ENCODE results near the gene KRT34. TPM values are rescaled to one million over a fixed set of nuclear protein-coding genes. Genes with fewer than 3 reads are reported as not detected.

The KRT34 gene
- total RNA-seq, 1 donor from 2014 or later: 0.74 TPM

DNA sequence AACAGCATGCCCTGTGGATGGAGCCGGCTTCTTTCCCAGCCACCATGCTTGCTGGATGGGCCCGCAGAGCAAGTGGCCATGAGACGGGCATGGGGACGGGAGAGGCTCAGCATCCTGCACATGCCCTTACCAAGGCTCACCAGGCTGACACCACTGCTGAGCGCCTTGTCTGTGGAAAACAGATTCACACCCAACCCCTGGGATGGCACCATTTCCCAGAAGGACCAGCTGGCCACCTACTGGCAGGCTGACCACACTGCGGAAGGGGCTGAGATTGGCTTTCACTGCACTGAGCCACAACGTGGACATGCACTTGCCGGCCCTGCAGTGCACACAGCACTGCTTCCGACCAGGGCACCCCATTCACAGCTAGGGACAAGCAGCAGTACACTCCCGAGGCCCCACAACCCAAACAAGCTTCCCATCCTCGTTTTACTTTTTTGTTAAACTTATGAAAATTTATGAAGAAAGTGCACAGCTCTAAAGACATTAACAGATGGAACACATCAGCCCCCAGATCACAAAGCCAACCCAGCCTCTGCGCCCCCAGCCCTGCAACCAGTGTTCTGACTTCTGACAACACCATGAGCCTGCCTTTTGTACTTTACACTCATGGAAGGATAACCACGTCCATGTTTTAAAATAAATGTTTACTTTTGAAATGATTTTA is 52.7 kb downstream of the KRT34 start:
- Histone ChIP-seq H3K4me1 (peaks cover 2% of the 10 kb centered on the region), H3K4me3 (no peak overlapping the region)
- intact Hi-C loops (cut with DNase I): no loop called here

DNA sequence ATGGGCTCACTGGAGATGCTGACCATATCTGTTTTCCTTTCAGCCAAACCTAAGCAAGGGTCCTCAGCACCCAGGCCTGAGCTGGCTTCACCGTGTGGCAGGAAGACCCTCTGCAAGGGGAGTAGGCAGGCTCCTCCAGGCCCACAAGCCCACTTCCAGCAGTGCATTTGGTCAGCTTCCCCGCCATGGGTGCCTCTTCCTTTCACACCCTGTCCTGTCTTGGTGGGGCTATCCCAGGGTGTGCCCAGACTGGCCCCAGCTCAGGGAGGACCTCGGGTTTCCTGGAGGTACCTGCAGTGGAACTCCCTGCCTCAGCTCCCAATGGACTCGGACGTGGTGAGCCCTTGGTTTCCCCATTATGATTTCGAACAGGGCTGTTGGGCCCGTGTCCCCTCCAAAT is 53.9 kb downstream of the KRT34 start:
- Histone ChIP-seq H3K36me3 (no peaks in the 10 kb centered on the region), H3K4me3 (no peak overlapping the region), H3K9me3 (no peaks in the 10 kb centered on the region), H3K27ac (no peak overlapping the region), H3K4me1 (no peaks in the 10 kb centered on the region), H3K27me3 (no peaks in the 10 kb centered on the region)
- peak in 1 of 2 donors; percentile 74 for DNase-seq (ENCODE audit: extremely low spot score in 2 of 2)
- intact Hi-C loops (cut with DNase I): no loop called here
- TF ChIP-seq, protein P1, sequence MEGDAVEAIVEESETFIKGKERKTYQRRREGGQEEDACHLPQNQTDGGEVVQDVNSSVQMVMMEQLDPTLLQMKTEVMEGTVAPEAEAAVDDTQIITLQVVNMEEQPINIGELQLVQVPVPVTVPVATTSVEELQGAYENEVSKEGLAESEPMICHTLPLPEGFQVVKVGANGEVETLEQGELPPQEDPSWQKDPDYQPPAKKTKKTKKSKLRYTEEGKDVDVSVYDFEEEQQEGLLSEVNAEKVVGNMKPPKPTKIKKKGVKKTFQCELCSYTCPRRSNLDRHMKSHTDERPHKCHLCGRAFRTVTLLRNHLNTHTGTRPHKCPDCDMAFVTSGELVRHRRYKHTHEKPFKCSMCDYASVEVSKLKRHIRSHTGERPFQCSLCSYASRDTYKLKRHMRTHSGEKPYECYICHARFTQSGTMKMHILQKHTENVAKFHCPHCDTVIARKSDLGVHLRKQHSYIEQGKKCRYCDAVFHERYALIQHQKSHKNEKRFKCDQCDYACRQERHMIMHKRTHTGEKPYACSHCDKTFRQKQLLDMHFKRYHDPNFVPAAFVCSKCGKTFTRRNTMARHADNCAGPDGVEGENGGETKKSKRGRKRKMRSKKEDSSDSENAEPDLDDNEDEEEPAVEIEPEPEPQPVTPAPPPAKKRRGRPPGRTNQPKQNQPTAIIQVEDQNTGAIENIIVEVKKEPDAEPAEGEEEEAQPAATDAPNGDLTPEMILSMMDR (IDR thresholded peaks at IDR 0.05): no peak

More for the DNA sequence above, 52.7 kb downstream of the KRT34 start:
- Histone ChIP-seq H3K36me3 (no peaks in the 10 kb centered on the region), H3K9me3 (no peaks in the 10 kb centered on the region), H3K27ac (no peak overlapping the region), H3K27me3 (no peaks in the 10 kb centered on the region)
- TF ChIP-seq POLR2A (IDR thresholded peaks at IDR 0.05) (no peak), POLR2AphosphoS5 (IDR thresholded peaks at IDR 0.05; ENCODE audit: insufficient read depth in 1 of 2, low read depth in 1 of 2) (no peak)
- TF ChIP-seq, protein P1 (IDR thresholded peaks at IDR 0.05): peak in 2 of 3 experiments; percentile 3 to 46
- DNase-seq (ENCODE audit: extremely low spot score in 2 of 2): no peak

Other genes with a start within 250 kb of the KRT34 start
- gene KRTAP4-6, start 241.8 kb downstream of the KRT34 start, total RNA-seq: not detected
- gene KRTAP4-5, start 232.5 kb downstream of the KRT34 start, total RNA-seq: not detected
- gene KRTAP4-4, start 221.6 kb downstream of the KRT34 start, total RNA-seq: not detected
- gene KRTAP4-3, start 214.1 kb downstream of the KRT34 start, total RNA-seq: not detected
- not detected for gene KRTAP4-2, start 204.1 kb downstream of the KRT34 start, total RNA-seq
- gene KRTAP4-1, start 197.4 kb downstream of the KRT34 start, total RNA-seq: not detected
- gene KRTAP9-1, start 192.4 kb downstream of the KRT34 start, total RNA-seq: not detected
- gene KRTAP9-2, start 155.7 kb downstream of the KRT34 start, total RNA-seq: not detected
- not detected for gene KRTAP9-3, start 149.9 kb downstream of the KRT34 start, total RNA-seq
- gene KRTAP9-8, start 144.3 kb downstream of the KRT34 start, total RNA-seq: not detected
- gene KRTAP9-4, start 132.6 kb downstream of the KRT34 start, total RNA-seq: not detected
- not detected for gene KRTAP9-9, start 126.9 kb downstream of the KRT34 start, total RNA-seq
- gene KRTAP9-6, start 116.9 kb downstream of the KRT34 start, total RNA-seq: not detected
- gene KRTAP9-7, start 106.6 kb downstream of the KRT34 start, total RNA-seq: not detected
- not detected for gene KRTAP29-1, start 79.5 kb downstream of the KRT34 start, total RNA-seq
- not detected for gene KRTAP16-1, start 73.0 kb downstream of the KRT34 start, total RNA-seq
- not detected for gene KRTAP17-1, start 66.6 kb downstream of the KRT34 start, total RNA-seq
- 1.5 TPM for gene KRT33A, start 31.5 kb downstream of the KRT34 start, total RNA-seq
- gene KRT33B, start 12.5 kb downstream of the KRT34 start, total RNA-seq: not detected
- not detected for gene KRT31, start 15.3 kb upstream of the KRT34 start, total RNA-seq
- not detected for gene KRT37, start 42.3 kb upstream of the KRT34 start, total RNA-seq
- gene KRT38, start 58.7 kb upstream of the KRT34 start, total RNA-seq: not detected
- gene KRT32, start 85.1 kb upstream of the KRT34 start, total RNA-seq: not detected
- gene KRT35, start 98.8 kb upstream of the KRT34 start, total RNA-seq: not detected
- gene KRT36, start 107.6 kb upstream of the KRT34 start, total RNA-seq: not detected
- gene KRT13, start 123.3 kb upstream of the KRT34 start, total RNA-seq: 10,968 TPM
- 931 TPM for gene KRT15, start 136.6 kb upstream of the KRT34 start, total RNA-seq
- gene KRT19, start 146.0 kb upstream of the KRT34 start, total RNA-seq: 198 TPM
- gene KRT9, start 189.8 kb upstream of the KRT34 start, total RNA-seq: not detected
- 1,546 TPM for gene KRT14, start 204.6 kb upstream of the KRT34 start, total RNA-seq
- gene KRT16, start 230.5 kb upstream of the KRT34 start, total RNA-seq: 872 TPM
- 165 TPM for gene KRT17, start 242.3 kb upstream of the KRT34 start, total RNA-seq

Measured in vagina (tissue), 2 donors.